Suppressor macrophage treated with lipopolysaccharide for 1 hour (primary cell): Measurements from ENCODE around the gene C2orf78.
"Not testable (repeated sequence)": the region's sequence is repeated elsewhere in the genome, so short reads cannot be mapped to it uniquely, and the experiment has no call there.

Experiments used
- DNase-seq, 3 donors: peaks; one replicate each; pipeline ENCODE4 v3.0.0-alpha.2; 2020 to 2022

C2orf78 gene

GRCh38 chr2:73783883-73784282 lies at the start of gene C2orf78:
TSS of gene C2orf78 (plus strand) at chr2:73784183. CDS start at chr2:73784310, 127 bp downstream.
- DNase-seq: not testable (repeated sequence)

DNA sequence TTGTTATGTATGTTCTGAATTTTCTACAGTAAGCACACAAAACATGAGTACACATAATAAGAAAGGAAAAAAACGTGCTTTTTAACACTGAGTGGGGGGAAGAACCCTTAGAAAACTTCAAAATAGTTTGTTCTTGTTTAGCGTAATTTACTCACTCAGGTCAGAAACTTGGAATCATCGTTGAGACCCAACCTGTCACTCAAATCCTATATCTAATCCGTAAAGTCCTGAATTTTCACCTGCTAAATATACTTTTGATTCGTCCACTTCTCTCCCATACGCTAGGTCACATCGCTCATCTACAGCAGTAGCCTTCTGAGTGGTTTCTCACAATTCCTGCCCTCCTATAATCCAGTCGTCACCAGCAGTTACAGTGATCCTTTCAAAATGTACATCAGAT lies 47.6 kb upstream of the C2orf78 start:
- no peak for DNase-seq

- peak; percentile 94 to 97 (median 96) for DNase-seq
Observed at GRCh38 chr2:73736855-73737779, 46.9 kb upstream of the C2orf78 start, which contains the start of gene TPRKB. TSS of gene TPRKB (minus strand) at chr2:73737345. CDS start at chr2:73734569, 2,776 bp downstream.

DNA sequence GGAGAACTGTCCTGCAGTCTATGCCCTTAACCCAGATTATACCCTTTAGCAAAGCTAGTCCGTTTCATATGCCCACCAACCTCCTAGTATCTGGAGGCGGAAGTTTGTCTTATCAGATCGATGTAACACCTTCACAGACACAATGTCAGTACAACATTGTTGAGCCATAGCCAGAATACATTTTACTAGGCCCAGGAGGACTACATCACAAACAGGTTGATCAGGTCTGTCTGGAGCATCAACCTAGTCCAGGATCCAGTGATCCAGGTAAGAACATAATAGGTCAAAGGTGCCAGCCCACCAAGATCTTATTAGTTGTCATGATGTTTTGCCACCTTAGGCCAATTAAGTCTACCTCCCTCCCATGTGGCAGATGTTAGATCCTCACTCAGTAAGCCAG lies 44.9 kb upstream of the C2orf78 start:
- no peak for DNase-seq

DNA sequence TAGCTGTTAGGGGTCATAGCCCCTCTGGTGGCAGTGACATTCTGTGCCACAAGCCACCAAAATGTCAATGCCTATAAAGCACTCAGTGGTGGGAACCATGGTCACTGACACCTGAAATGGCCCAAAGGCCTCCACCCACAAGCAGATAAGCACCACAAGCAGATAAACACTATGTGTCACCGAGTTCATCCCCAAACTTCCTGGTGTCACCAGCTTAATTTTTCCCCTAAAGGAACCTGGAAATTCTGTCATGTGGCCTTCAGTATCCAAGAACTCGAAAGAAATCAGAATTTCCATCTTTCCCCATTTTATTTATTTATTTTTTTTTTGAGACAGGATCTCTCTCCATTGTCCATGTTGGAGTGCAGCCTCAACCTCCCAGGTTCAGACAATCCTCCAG lies 43.2 kb upstream of the C2orf78 start:
- no peak for DNase-seq

DNA sequence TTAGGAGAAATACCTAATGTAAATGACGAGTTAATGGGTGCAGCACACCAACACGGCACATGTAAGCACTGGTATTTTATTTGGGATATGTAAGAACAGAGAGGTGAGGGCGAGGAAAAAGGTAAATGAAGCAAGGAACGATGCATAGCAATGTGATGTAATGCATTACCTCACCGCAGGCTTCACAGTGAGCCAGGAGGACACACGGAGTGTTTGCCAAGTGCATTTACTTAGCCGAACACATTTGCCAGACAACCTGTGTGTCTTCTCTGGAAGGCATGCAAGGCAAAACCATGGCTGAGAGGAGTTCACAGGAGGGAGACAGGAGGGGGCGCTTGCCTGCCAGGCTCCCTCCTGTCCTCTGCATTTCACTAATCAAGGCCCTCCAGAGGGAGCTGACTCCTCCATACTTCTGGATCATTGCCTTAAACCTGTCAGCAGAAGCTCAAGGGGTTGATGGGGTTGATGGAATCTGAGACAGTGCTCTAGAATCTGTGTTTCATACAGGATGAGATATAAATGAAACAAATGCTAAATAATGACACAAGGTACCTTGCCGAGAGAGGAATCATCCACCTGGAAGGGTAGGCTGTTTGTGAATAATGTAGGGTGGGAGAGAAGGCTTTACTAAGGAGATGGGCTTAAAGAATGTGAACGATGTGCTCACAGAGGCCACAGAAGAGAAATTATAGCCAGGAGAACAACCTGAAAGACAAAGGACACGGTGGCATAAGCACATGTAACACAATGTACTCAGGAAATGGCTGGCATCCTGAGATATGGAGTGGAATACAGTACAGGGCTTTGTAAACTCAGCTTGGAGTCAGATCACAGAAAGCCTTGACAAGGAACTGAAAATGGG lies 37.7 kb upstream of the C2orf78 start:
- DNase-seq: no peak

- no peak for DNase-seq
Observed at GRCh38 chr2:73746877-73747208, 37.1 kb upstream of the C2orf78 start.

DNA sequence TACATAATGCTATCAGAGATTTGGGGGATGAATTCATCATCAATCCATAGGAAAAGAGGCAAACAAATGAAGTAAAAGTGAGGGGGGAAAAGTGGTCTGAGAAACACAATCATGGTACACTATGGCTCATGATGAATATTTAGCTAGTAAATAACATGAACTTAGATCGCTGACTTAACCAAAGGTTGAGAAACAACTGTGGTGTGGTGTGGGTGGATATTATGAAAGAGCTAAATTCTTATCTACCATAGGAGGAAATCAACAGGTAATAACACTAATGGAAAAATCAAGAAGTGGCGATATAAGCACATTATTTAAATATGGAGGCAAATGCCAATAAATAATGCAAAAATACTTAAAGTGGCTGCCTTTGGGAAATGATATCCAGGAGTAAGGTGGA lies 34.7 kb upstream of the C2orf78 start:
- DNase-seq: peak; percentile 2 to 40 (median 24)

GRCh38 chr2:73754332-73754731 lies 29.7 kb upstream of the C2orf78 start:
- not testable (repeated sequence) for DNase-seq

GRCh38 chr2:73759285-73759764 lies 24.7 kb upstream of the C2orf78 start:
- no peak for DNase-seq

DNA sequence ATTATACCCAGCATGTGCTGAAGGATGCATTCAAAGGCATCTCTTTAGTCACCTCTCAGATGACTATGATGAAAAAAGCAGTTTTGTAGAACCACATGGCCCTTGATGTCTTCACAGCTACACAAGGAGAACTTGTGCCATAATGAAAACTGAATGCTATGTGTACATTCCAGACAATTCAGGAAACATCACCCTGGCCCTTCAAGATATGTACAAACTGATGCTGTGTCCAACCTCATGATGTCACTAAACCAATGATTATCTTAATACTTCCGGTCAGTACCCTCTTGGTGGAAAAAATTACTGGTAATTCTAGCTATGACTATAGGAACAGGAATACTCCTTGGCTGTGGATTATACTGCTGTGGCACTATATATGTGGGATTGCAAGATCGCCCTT lies 24.1 kb upstream of the C2orf78 start:
- no peak for DNase-seq

- DNase-seq: no peak
Observed at GRCh38 chr2:73762571-73762970, 21.4 kb upstream of the C2orf78 start.

- no peak for DNase-seq
Observed at GRCh38 chr2:73764945-73765344, 19.0 kb upstream of the C2orf78 start.

DNA sequence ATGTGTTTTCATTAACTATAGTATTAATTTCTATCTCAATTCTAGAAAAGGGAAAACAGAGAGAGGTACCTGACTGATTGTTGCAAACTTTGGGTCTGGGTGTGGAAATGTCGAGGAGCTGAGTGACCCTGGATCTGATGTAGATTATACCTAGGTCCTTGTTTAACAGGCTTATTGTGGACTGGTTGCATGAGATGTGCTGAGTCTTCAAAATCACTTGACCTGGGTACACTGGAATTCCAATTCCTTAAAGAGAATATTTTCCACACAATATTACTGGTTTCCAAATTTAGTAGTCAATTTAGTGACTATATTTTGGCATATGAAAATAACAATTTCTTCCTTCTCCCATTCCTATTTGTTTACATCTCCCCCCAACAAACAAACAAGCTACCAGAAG lies 17.6 kb upstream of the C2orf78 start:
- no peak for DNase-seq

- no peak for DNase-seq
Observed at GRCh38 chr2:73766994-73767393, 17.0 kb upstream of the C2orf78 start.

DNA sequence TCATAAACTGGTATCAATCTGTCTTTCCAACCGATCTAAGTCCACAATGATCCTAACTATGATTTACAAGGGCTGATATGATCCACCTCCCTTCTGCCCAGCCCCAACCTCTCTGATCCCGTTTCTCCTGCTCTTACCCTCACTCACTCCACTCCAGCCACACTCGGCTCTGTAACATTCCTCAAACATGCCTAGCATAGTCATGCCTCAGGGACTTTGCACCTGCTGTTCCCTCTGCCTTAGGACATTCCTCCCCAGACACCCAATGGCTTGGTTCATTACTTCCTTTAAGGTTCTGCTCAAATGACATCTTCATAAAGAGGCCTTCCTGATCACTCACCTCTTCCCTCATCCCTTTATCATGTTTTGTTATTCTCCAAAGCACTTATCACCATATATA lies 13.3 kb upstream of the C2orf78 start:
- DNase-seq: no peak

DNA sequence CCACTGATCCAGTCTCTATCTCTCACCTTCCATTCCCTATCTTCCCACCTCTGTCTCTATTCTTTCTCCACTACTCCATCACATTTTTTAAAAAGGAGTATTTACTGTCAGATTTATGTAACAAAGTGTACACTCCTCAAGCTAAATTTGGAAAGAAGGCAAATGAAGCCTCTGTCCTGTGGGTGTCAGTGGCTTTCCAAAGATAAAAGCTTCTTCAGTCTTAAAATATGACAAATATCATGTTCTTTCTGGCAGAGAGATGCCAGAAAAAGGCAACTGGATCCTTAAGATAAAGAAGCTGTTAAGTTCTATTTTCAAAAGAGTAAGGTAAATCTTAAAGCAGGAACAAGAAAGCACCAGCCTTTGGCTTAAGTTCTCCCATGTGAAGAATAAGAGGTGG lies 11.2 kb upstream of the C2orf78 start:
- no peak for DNase-seq

- no peak for DNase-seq
Observed at GRCh38 chr2:73776381-73776780, 7.6 kb upstream of the C2orf78 start.

DNA sequence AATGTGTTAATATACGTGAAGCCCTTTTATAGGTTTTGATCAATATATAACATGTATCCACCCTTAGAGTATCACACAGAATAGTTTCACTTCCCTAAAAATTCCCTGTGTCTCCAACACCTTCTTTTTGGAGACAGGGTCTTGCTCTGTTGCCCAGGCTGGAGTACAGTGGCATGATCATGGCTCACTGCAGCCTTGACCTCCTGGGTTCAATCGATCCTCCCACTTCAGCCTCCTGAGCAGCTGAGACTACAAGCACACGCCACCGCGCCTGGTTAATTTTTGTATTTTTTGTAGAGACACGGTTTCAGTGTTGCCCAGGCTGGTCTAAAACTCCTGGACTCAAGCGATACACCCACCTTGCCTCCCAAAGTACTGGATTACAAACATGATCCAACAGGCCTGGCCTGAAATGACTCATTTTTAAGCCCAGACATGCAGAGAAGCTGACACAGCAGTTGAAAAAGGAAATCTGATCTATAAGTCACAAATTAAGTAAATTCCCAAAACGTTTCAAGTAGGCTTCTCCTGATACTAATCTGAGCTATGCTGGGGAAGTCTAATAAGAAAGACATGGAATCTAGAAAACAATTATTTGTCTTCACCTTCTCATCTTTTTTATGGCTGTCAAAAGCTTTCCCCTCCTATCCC lies 7.0 kb upstream of the C2orf78 start:
- peak; percentile 28 to 65 (median 52) for DNase-seq

GRCh38 chr2:73778867-73779466 lies 5.0 kb upstream of the C2orf78 start:
- DNase-seq: not testable (repeated sequence)

GRCh38 chr2:73779467-73780236 lies 4.3 kb upstream of the C2orf78 start, which contains the start of gene DUSP11:
TSS of gene DUSP11 (minus strand) at chr2:73780103. CDS start at chr2:73779974, 129 bp downstream.
- peak; percentile 97 to 99 (median 99) for DNase-seq

GRCh38 chr2:73780237-73780582 lies 3.8 kb upstream of the C2orf78 start:
- no peak for DNase-seq
